ENCODE results near the gene ST8SIA4. TPM values are rescaled to one million over a fixed set of nuclear protein-coding genes. Genes with fewer than 3 reads are reported as not detected.

The ST8SIA4 gene
- total RNA-seq, 1 experiment from 2014 or later = not detected

- TF ChIP-seq CTCF (conservative IDR thresholded peaks at IDR 0.05) = no peak
- Histone ChIP-seq H2AFZ (ENCODE audit: low read length) (no peak overlapping the region), H3K9me3 (ENCODE audit: control insufficient read depth, low read depth, low read length) (no peaks in the 10 kb centered on the region), H2AK5ac (ENCODE audit: insufficient read length, low read length) (no peak overlapping the region), H4K20me1 (ENCODE audit: control insufficient read depth, insufficient read depth, insufficient read length) (no peaks in the 10 kb centered on the region), H3K18ac (ENCODE audit: insufficient read length, low read depth, low read length) (no peak overlapping the region), H3K4me1 (ENCODE audit: insufficient read depth, low read length) (no peaks in the 10 kb centered on the region), H3K79me2 (ENCODE audit: insufficient read depth, low read length) (no peaks in the 10 kb centered on the region), H3K4ac (ENCODE audit: low read depth, low read length) (no peak overlapping the region), H2BK120ac (ENCODE audit: low read depth, low read length, poor library complexity, severe bottlenecking) (no peak overlapping the region), H3K23me2 (ENCODE audit: insufficient read length, low read depth, low read length, poor library complexity, severe bottlenecking) (no peaks in the 10 kb centered on the region), H3T11ph (ENCODE audit: low read length) (no peak overlapping the region), H2BK5ac (ENCODE audit: insufficient read length, low read length) (no peak overlapping the region), H3K27me3 (ENCODE audit: insufficient read depth, low read length) (peaks cover 9% of the 10 kb centered on the region), H3K56ac (ENCODE audit: insufficient read length, low read depth, low read length) (no peak overlapping the region), H4K91ac (ENCODE audit: insufficient read length, low read depth, low read length) (no peak overlapping the region), H3K9ac (ENCODE audit: extremely low read depth, insufficient read length, low read length) (no peak overlapping the region), H3K23ac (ENCODE audit: insufficient read length, low read depth, low read length) (no peak overlapping the region), H2BK15ac (ENCODE audit: low read depth, low read length) (no peak overlapping the region), H2BK12ac (ENCODE audit: insufficient read length, low read depth, low read length) (no peak overlapping the region), H4K8ac (replicated peaks; ENCODE audit: insufficient read length, low read depth, low read length) (no peak overlapping the region), H3K14ac (ENCODE audit: insufficient read depth, low read length) (no peak overlapping the region), H2BK20ac (ENCODE audit: low read depth, low read length, poor library complexity, severe bottlenecking) (no peak overlapping the region), H3K27ac (ENCODE audit: insufficient read length, low read depth, low read length) (no peak overlapping the region), H3K4me2 (ENCODE audit: insufficient read depth, insufficient read length, low read length) (no peak overlapping the region), H4K5ac (ENCODE audit: insufficient read length, low read depth, low read length) (no peak overlapping the region), H3K79me1 (ENCODE audit: insufficient read depth, low read depth, low read length, poor library complexity, severe bottlenecking) (no peaks in the 10 kb centered on the region)
- no peak for DNase-seq
- WGBS (ENCODE audit: extremely low coverage, insufficient read length, low lambda C conversion rate) = no CpG with 5 or more reads among the region's 4 CpGs
- no peak overlapping the region for H3K27ac Mint-ChIP-seq
- H3K36me3 Mint-ChIP-seq (ENCODE audit: insufficient read depth in 1 of 3, low read depth in 3 of 3) = no peaks in the 10 kb centered on the region
- no peak overlapping the region for H3K4me3 Mint-ChIP-seq
- peaks cover 5 to 6% of the 10 kb centered on the region in 2 experiments for H3K4me1 Mint-ChIP-seq
- H3K27me3 Mint-ChIP-seq (ENCODE audit: low read depth) = peaks cover 40% of the 10 kb centered on the region
- H3K9me3 Mint-ChIP-seq = no peaks in the 10 kb centered on the region; a peak in 1 of 5 replicates
Measured at GRCh38 chr5:100909034-100909433, 6.0 kb upstream of the ST8SIA4 start.
